HEK293T (cell line): ENCODE results near the gene NNT.
A peak's percentile ranks its signal among the peaks of the same experiment; 100 is the strongest.
"Not testable (repeated sequence)": the region's sequence is repeated elsewhere in the genome, so short reads cannot be mapped to it uniquely, and the experiment has no call there.

ENCODE experiments used
- CTCF ChIA-PET: fragments of 350-600 bp; formaldehyde crosslinking; extraction: SDS; loops from one replicate; lab custom pipeline; 2021; ENCODE audit warnings: antibody characterized with exemption, inconsistent platforms; lab: Yijun Ruan, JAX
- POLR2A ChIA-PET: fragments of 350-600 bp; formaldehyde crosslinking; extraction: SDS; loops from one replicate; lab custom pipeline; 2020; ENCODE audit warnings: antibody characterized with exemption, inconsistent platforms; lab: Yijun Ruan, JAX
- DNase-seq: peaks from one replicate; pipeline ENCODE4 v3.0.0; 2012; ENCODE audit warnings: mixed read lengths; ENCODE audit errors: extremely low spot score
- ARNT ChIP-seq: fragments of 450-650 bp; IDR thresholded peaks from 2 replicates; pipeline ENCODE4 v1.6.1; 2017; ENCODE audit warnings: mild to moderate bottlenecking
- BHLHE40 ChIP-seq: fragments of 450-650 bp; IDR thresholded peaks from 2 replicates; pipeline ENCODE4 v1.6.1; 2016; ENCODE audit warnings: mild to moderate bottlenecking, moderate library complexity, borderline replicate concordance
- CTBP1 ChIP-seq: fragments of 450-650 bp; IDR thresholded peaks from 2 replicates; pipeline ENCODE4 v1.6.1; 2016; ENCODE audit warnings: borderline replicate concordance
- ELF4 ChIP-seq: fragments of 450-650 bp; IDR thresholded peaks from 2 replicates; pipeline ENCODE4 v1.6.1; 2017; ENCODE audit warnings: antibody characterized with exemption
- FOXA1 ChIP-seq: fragments of 450-650 bp; IDR thresholded peaks from 2 replicates; pipeline ENCODE4 v1.6.1; 2016; ENCODE audit warnings: mild to moderate bottlenecking
- FOXK2 ChIP-seq: fragments of 450-650 bp; IDR thresholded peaks from 2 replicates; pipeline ENCODE4 v1.6.1; 2016; ENCODE audit warnings: mild to moderate bottlenecking
- FOXM1 ChIP-seq: fragments of 450-650 bp; IDR thresholded peaks from 2 replicates; pipeline ENCODE4 v1.6.1; 2017; ENCODE audit warnings: mild to moderate bottlenecking, borderline replicate concordance
- HDGF ChIP-seq: fragments of 450-650 bp; IDR thresholded peaks from 2 replicates; pipeline ENCODE4 v1.6.1; 2017; ENCODE audit warnings: antibody characterized with exemption, borderline replicate concordance
- L3MBTL2 ChIP-seq: fragments of 450-650 bp; conservative IDR thresholded peaks from 2 replicates; pipeline ENCODE4 v1.6.1; 2016; ENCODE audit warnings: mild to moderate bottlenecking
- LEF1 ChIP-seq: fragments of 450-650 bp; IDR thresholded peaks from 2 replicates; pipeline ENCODE4 v1.6.1; 2017; ENCODE audit warnings: mild to moderate bottlenecking, borderline replicate concordance
- NFRKB ChIP-seq: fragments of 450-650 bp; IDR thresholded peaks from 2 replicates; pipeline ENCODE4 v1.6.1; 2016; ENCODE audit warnings: mild to moderate bottlenecking, moderate library complexity
- SP1 ChIP-seq: fragments of 450-650 bp; IDR thresholded peaks from 2 replicates; pipeline ENCODE4 v1.6.1; 2017
- SUZ12 ChIP-seq: fragments of 450-650 bp; IDR thresholded peaks from 2 replicates; pipeline ENCODE4 v1.6.1; 2016; ENCODE audit warnings: mild to moderate bottlenecking
- TARDBP ChIP-seq: fragments of 450-650 bp; IDR thresholded peaks from 2 replicates; pipeline ENCODE4 v1.6.1; 2016
- ZNF384 ChIP-seq: fragments of 450-650 bp; IDR thresholded peaks from 2 replicates; pipeline ENCODE4 v1.6.1; 2016
- TF ChIP-seq, protein P1 (sequence below): fragments of 450-650 bp; IDR thresholded peaks from 2 replicates; pipeline ENCODE4 v1.6.1; 2016

The NNT gene

GRCh38 chr5:43592363-43592762, 10.6 kb upstream of the NNT start:
- ChIA-PET CTCF (no interaction called here), POLR2A (interaction anchor here (1.5 to 1.8 kb wide), 2 partner anchors 11 to 77 kb away, joined by 3 to 4 read pairs; partner anchors contain the start of genes C5orf34 and NNT)
- DNase-seq = no peak
- TF ChIP-seq ARNT (no peak), FOXA1 (no peak), NFRKB (no peak), BHLHE40 (no peak), HDGF (no peak), FOXM1 (no peak), SUZ12 (no peak), ZNF384 (no peak), FOXK2 (no peak), TARDBP (no peak), SP1 (no peak), ELF4 (no peak), LEF1 (no peak)

DNA sequence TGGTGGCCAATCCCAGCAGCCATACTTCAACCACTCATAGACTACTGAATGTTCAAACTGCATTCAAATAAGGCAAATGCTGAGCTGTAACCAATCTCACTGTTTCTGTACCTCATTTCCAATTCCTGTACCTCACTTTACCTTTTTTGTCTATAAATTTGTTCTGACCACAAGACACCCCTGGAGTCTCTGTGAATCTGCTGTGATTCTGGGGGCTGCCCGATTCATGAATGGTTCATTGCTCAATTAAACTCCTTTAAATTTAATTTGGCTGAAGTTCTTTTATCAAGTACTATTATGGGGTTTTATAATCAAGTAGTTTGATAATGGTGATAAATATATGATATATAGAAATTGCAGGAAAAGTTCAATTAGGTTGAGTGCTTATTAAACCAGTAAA, 4.1 kb upstream of the NNT start:
- CTCF ChIA-PET, POLR2A ChIA-PET, DNase-seq: not testable (repeated sequence)

- TF ChIP-seq TARDBP (no peak), SUZ12 (no peak), ARNT (no peak), FOXA1 (no peak), ZNF384 (no peak), LEF1 (no peak), CTBP1 (no peak), FOXK2 (no peak), HDGF (no peak), NFRKB (no peak), BHLHE40 (no peak), FOXM1 (no peak), L3MBTL2 (no peak), SP1 (no peak), ELF4 (no peak)
- TF ChIP-seq, protein P1, sequence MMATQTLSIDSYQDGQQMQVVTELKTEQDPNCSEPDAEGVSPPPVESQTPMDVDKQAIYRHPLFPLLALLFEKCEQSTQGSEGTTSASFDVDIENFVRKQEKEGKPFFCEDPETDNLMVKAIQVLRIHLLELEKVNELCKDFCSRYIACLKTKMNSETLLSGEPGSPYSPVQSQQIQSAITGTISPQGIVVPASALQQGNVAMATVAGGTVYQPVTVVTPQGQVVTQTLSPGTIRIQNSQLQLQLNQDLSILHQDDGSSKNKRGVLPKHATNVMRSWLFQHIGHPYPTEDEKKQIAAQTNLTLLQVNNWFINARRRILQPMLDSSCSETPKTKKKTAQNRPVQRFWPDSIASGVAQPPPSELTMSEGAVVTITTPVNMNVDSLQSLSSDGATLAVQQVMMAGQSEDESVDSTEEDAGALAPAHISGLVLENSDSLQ = no peak
- CTCF ChIA-PET = interaction anchor here (1.1 kb wide), 1 partner anchor 30 kb away, joined by 5 read pairs; no protein-coding TSS in a partner anchor
- peak; percentile 8 for DNase-seq
- POLR2A ChIA-PET = interaction anchor here (0.7 to 2.1 kb wide), 8 partner anchors 15 to 583 kb away, joined by 3 to 13 read pairs (median 4); partner anchors contain the start of genes C5orf34 and TMEM267
These were observed 1.3 kb upstream of the NNT start for GRCh38 chr5:43601454-43602260.

GRCh38 chr5:43603344-43604217, 601 bp downstream of the NNT start:
- ChIA-PET POLR2A (interaction anchor here (1.0 to 1.6 kb wide), 11 partner anchors 12 to 120 kb away, joined by 3 to 13 read pairs (median 3); partner anchors contain the start of genes C5orf34 and TMEM267), CTCF (interaction anchor here (1.1 kb wide), 1 partner anchor 28 kb away, joined by 5 read pairs; no protein-coding TSS in a partner anchor)
- TF ChIP-seq BHLHE40 (peak; percentile 46; the same call in 1 of the 2 replicates), SUZ12 (no peak), FOXA1 (no peak), L3MBTL2 (0 out of 2 replicates have a peak, but pooled peaks have one; percentile 22), ELF4 (no peak), ARNT (peak; percentile 49; the same call in 1 of the 2 replicates)
- TF ChIP-seq, protein P1 = peak; percentile 35; the same call in 1 of the 2 replicates
- DNase-seq = peak; percentile 55

GRCh38 chr5:43604699-43605098, 1.7 kb downstream of the NNT start:
- ChIA-PET CTCF (no interaction called here), POLR2A (no interaction called here)
- no peak for TF ChIP-seq LEF1
- TF ChIP-seq FOXA1 = no peak
- no peak for TF ChIP-seq ARNT
- TF ChIP-seq FOXM1 = no peak
- no peak for TF ChIP-seq SP1
- TF ChIP-seq CTBP1 = no peak
- no peak for TF ChIP-seq ZNF384
- no peak for TF ChIP-seq HDGF
- TF ChIP-seq L3MBTL2 = no peak
- no peak for TF ChIP-seq ELF4
- TF ChIP-seq BHLHE40 = no peak
- TF ChIP-seq SUZ12 = no peak
- no peak for TF ChIP-seq FOXK2
- no peak for TF ChIP-seq NFRKB
- no peak for DNase-seq

DNA sequence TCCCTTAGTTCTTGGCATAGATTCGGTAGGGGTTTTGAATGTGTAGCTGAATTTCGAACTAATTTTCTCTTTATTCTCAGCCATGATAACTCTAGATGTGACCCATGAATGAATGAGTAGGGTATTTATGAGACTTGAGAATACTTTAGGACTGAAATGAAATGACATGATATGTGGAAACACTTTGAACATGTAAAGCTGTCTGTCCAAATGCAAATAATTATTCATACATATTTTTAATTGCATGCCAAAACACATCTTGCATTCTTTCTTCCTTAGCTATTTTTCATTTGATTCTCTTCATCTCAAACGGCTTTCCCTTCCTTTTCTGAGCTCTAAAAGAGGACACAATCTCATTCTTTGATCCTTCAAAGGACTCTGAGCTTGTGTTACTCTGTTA, 3.4 kb downstream of the NNT start:
- ChIA-PET POLR2A (no interaction called here), CTCF (no interaction called here)
- TF ChIP-seq SP1 (no peak), HDGF (no peak), FOXA1 (no peak), NFRKB (no peak), ARNT (no peak), ELF4 (no peak), FOXK2 (no peak), SUZ12 (no peak)
- TF ChIP-seq, protein P1 = no peak
- DNase-seq = no peak
